Neural progenitor cell (in vitro differentiated cells): Measurements from ENCODE around the gene EPHA4.

Experiments
- EZH2 ChIP-seq: fragments of 200-600 bp; sonication (generic); IDR thresholded peaks from 2 replicates; pipeline ENCODE4 v1.6.1; 2017; ENCODE audit warnings: antibody characterized with exemption, mild to moderate bottlenecking, moderate library complexity
- TF ChIP-seq, protein P1 (sequence below): fragments of 200-600 bp; sonication (generic); IDR thresholded peaks from 2 replicates; pipeline ENCODE4 v1.5.1; 2017; ENCODE audit warnings: antibody characterized with exemption, mild to moderate bottlenecking

DNA sequence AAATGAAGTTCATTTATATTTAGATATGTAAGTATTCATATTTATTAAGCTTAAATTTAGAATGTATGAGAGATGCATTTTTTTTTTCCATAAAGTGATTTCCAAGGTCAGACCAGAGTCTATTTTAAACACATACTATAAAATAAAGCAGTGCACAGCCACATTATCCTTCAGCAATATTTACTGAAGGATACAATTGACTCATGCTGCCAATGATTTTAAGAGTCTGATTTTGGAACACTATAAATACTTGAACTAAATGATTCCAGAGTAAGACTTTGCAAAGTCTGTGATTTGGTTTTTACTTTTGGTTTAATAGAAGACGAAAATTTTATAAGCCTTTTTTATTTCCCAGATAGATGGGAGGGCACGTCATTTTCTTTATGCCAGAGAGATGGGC, 107.1 kb downstream of the EPHA4 start:
- TF ChIP-seq, protein P1, sequence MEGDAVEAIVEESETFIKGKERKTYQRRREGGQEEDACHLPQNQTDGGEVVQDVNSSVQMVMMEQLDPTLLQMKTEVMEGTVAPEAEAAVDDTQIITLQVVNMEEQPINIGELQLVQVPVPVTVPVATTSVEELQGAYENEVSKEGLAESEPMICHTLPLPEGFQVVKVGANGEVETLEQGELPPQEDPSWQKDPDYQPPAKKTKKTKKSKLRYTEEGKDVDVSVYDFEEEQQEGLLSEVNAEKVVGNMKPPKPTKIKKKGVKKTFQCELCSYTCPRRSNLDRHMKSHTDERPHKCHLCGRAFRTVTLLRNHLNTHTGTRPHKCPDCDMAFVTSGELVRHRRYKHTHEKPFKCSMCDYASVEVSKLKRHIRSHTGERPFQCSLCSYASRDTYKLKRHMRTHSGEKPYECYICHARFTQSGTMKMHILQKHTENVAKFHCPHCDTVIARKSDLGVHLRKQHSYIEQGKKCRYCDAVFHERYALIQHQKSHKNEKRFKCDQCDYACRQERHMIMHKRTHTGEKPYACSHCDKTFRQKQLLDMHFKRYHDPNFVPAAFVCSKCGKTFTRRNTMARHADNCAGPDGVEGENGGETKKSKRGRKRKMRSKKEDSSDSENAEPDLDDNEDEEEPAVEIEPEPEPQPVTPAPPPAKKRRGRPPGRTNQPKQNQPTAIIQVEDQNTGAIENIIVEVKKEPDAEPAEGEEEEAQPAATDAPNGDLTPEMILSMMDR, result no peak
- TF ChIP-seq EZH2, result no peak
